ENCODE measurements around the gene FAM170B.

Gene FAM170B

DNA sequence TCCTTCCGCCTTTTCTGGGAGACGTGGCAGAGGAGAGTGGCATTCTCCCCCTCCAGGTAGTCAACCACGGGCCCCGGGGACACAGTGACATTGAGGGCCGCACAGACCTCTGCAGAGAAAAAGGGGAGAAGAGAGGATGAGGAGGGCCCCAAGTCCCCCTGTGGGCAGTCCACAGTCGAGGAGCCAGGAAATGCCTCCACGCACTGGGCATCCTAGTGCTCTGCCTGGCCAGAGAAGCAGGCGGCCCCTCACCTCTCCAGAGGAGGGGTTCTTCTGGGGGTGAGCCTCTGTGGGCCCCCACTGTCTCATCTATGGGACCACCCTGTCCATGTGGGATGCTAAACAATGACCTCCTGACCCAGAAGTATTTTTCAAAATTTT, 25.9 kb downstream of the FAM170B start:
- Histone ChIP-seq H3K4me3 (ENCODE audit: low read depth in 1 of 5, low read length in 5 of 5) (no peak overlapping the region), H3K4me1 (ENCODE audit: control insufficient read depth in 5 of 5, insufficient read depth in 5 of 5, low read length in 5 of 5) (peaks cover 12 to 56% (median 53%) of the 10 kb centered on the region in 5 donors), H3K27ac (ENCODE audit: low read depth, low read length) (no peak overlapping the region), H3K36me3 (ENCODE audit: control insufficient read depth in 5 of 5, insufficient read depth in 5 of 5, low read length in 5 of 5) (peaks cover 0 to 9% (median 3%) of the 10 kb centered on the region in 5 donors), H3K27me3 (ENCODE audit: control insufficient read depth in 5 of 5, insufficient read depth in 4 of 5, low read length in 5 of 5) (no peaks in the 10 kb centered on the region), H3K9ac (ENCODE audit: low read length in 5 of 5) (no peak overlapping the region), H3K9me3 (ENCODE audit: control insufficient read depth in 5 of 5, low read length in 5 of 5) (no peaks in the 10 kb centered on the region)

DNA sequence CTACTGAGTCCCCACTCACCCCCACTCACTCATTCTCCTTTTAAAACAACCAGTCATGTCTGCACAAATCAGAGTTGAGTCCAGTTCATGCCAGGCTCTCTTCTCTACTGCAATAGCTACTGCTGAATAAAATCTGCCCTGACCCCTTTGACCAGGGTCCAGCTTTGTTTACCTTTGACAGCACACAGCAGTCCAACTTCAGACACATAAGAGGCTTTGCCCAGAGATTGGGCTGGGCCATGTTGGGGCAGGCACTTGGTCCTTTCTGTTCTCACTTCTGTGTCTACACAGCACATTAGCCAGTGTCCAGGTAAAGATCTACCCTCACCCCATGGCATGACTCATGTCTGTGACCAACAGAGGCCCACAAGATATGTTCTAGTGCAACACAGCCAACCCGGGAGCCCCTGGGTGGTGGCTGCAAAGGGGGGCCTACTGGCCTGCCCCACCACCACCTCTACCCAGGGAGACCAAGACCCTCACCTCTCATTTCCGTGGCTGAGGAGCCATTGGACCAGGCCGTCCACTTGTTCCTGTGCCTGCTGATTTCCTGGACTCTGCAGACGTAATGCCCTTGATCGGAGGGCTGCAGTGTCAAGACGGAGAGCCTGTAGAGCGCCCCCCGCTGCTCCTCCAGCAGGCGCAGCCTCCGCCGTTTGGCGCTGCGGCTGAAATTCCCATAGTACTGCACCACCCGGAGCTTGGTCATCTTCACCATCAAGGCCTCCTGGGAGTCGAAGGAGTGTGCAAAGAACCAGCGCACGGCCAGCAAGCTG, 26.5 kb downstream of the FAM170B start:
- no peak overlapping the region for H3K4me3 ChIP-seq (ENCODE audit: low read depth in 1 of 5, low read length in 5 of 5)
- peaks cover 12 to 52% (median 48%) of the 10 kb centered on the region in 5 donors for H3K4me1 ChIP-seq (ENCODE audit: control insufficient read depth in 5 of 5, insufficient read depth in 5 of 5, low read length in 5 of 5)
- H3K9ac ChIP-seq (ENCODE audit: low read length in 5 of 5) = no peak overlapping the region
- no peak overlapping the region for H3K27ac ChIP-seq (ENCODE audit: low read depth, low read length)
- H3K9me3 ChIP-seq (ENCODE audit: control insufficient read depth in 5 of 5, low read length in 5 of 5) = no peaks in the 10 kb centered on the region
- no peaks in the 10 kb centered on the region for H3K27me3 ChIP-seq (ENCODE audit: control insufficient read depth in 5 of 5, insufficient read depth in 4 of 5, low read length in 5 of 5)
- peaks cover 0 to 9% (median 3%) of the 10 kb centered on the region in 5 donors for H3K36me3 ChIP-seq (ENCODE audit: control insufficient read depth in 5 of 5, insufficient read depth in 5 of 5, low read length in 5 of 5)

DNA sequence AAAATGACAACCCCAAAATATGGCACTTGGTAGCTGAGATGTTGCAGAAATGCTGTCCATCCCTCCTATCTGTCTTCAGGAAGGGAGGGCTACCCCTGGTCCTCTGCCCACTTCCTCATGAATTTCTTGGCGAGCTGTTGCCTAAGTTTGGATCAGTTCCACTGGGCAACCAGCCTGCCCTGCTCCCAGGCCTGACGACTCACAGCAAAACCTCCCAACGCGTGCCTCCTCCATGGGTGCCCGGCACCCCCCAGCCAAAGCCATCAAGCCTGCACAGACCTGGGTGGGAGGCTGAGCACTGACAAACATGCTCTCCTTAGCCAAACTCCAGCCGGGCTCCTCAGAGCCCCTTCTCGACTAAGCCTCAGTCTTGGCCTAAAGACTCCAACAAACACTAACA, 27.4 kb downstream of the FAM170B start:
- Histone ChIP-seq H3K36me3 (ENCODE audit: control insufficient read depth in 5 of 5, insufficient read depth in 5 of 5, low read length in 5 of 5) (peaks cover 0 to 9% (median 3%) of the 10 kb centered on the region in 5 donors), H3K27me3 (ENCODE audit: control insufficient read depth in 5 of 5, insufficient read depth in 4 of 5, low read length in 5 of 5) (no peaks in the 10 kb centered on the region), H3K27ac (ENCODE audit: low read depth, low read length) (no peak overlapping the region), H3K9me3 (ENCODE audit: control insufficient read depth in 5 of 5, low read length in 5 of 5) (no peaks in the 10 kb centered on the region), H3K9ac (ENCODE audit: low read length in 5 of 5) (no peak overlapping the region), H3K4me1 (ENCODE audit: control insufficient read depth in 5 of 5, insufficient read depth in 5 of 5, low read length in 5 of 5) (peaks cover 12 to 48% (median 41%) of the 10 kb centered on the region in 5 donors), H3K4me3 (ENCODE audit: low read depth in 1 of 5, low read length in 5 of 5) (no peak overlapping the region)

DNA sequence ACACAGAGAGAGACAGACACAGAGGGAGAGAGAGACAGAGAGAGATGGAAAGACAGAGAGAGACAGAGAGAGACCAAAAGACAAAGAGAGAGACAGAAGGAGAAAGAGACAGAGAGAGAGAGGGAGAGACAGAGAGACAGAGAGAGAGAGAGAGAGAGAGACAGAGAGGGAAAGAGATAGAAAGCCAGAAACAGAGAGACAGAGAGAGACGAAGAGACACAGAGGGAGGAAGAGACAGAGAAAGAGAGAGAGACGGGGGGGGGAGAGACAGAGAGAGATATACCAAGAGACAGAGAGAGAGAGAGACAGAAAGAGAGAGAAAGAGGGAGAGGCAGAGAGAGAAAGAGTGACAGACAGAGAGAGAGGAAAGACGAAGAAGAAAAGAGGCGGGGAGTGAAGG, 28.7 kb downstream of the FAM170B start:
- peaks cover 0 to 9% (median 3%) of the 10 kb centered on the region in 5 donors for H3K36me3 ChIP-seq (ENCODE audit: control insufficient read depth in 5 of 5, insufficient read depth in 5 of 5, low read length in 5 of 5)
- H3K4me1 ChIP-seq (ENCODE audit: control insufficient read depth in 5 of 5, insufficient read depth in 5 of 5, low read length in 5 of 5) = peaks cover 7 to 38% (median 28%) of the 10 kb centered on the region in 5 donors
- H3K27me3 ChIP-seq (ENCODE audit: control insufficient read depth in 5 of 5, insufficient read depth in 4 of 5, low read length in 5 of 5) = no peaks in the 10 kb centered on the region
- H3K9ac ChIP-seq (ENCODE audit: low read length in 5 of 5) = no peak overlapping the region
- H3K4me3 ChIP-seq (ENCODE audit: low read depth in 1 of 5, low read length in 5 of 5) = no peak overlapping the region
- no peaks in the 10 kb centered on the region for H3K9me3 ChIP-seq (ENCODE audit: control insufficient read depth in 5 of 5, low read length in 5 of 5)
- H3K27ac ChIP-seq (ENCODE audit: low read depth, low read length) = no peak overlapping the region

DNA sequence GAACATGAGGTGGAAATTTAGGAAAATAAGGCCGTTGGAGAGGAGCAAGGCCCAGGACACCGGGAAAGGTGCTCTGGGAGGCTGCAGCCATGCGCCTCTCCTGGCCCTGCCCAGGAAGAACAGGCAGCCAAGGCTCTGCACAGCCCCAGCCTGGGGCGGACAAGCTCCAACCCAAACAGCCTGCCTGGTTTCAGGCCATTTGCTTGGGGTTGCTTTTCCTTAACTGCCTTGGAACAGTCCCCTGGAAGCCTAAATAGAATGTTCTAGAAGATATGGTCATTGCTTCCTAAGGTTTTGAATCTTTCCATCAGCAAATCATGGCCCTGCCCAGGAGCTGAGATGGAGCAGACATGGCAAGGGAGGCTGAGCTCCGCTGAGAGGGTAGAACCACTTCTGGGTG, 29.5 kb downstream of the FAM170B start:
- peaks cover 0 to 9% (median 3%) of the 10 kb centered on the region in 5 donors for H3K36me3 ChIP-seq (ENCODE audit: control insufficient read depth in 5 of 5, insufficient read depth in 5 of 5, low read length in 5 of 5)
- H3K27ac ChIP-seq (ENCODE audit: low read depth, low read length) = no peak overlapping the region
- H3K9me3 ChIP-seq (ENCODE audit: control insufficient read depth in 5 of 5, low read length in 5 of 5) = no peaks in the 10 kb centered on the region
- H3K4me1 ChIP-seq (ENCODE audit: control insufficient read depth in 5 of 5, insufficient read depth in 5 of 5, low read length in 5 of 5) = peaks cover 5 to 38% (median 29%) of the 10 kb centered on the region in 5 donors
- H3K4me3 ChIP-seq (ENCODE audit: low read depth in 1 of 5, low read length in 5 of 5) = no peak overlapping the region
- H3K27me3 ChIP-seq (ENCODE audit: control insufficient read depth in 5 of 5, insufficient read depth in 4 of 5, low read length in 5 of 5) = no peaks in the 10 kb centered on the region
- no peak overlapping the region for H3K9ac ChIP-seq (ENCODE audit: low read length in 5 of 5)

DNA sequence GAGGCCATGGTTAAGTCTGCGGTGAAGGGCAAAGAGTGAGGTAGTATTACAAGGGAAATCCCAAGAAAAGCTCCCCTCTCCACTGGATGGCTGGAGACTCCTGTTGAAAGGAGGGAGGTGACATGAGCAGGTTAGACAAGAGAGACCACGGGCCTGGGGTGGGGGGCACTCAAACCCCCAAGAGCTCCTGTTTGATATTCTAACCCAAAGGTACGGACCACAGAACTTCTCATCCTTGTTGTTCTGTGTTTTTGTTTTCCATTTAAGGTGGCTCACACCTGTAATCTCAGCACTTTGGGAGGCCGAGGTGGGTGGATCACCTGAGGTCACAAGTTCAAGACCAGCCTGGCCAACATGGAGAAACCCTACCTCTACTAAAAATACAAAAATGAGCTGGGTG, 30.1 kb downstream of the FAM170B start:
- Histone ChIP-seq H3K27me3 (ENCODE audit: control insufficient read depth in 5 of 5, insufficient read depth in 4 of 5, low read length in 5 of 5) (no peaks in the 10 kb centered on the region), H3K4me3 (ENCODE audit: low read depth in 1 of 5, low read length in 5 of 5) (no peak overlapping the region), H3K4me1 (ENCODE audit: control insufficient read depth in 5 of 5, insufficient read depth in 5 of 5, low read length in 5 of 5) (peaks cover 5 to 38% (median 29%) of the 10 kb centered on the region in 5 donors), H3K27ac (ENCODE audit: low read depth, low read length) (no peak overlapping the region), H3K36me3 (ENCODE audit: control insufficient read depth in 5 of 5, insufficient read depth in 5 of 5, low read length in 5 of 5) (peaks cover 0 to 10% (median 3%) of the 10 kb centered on the region in 5 donors), H3K9ac (ENCODE audit: low read length in 5 of 5) (no peak overlapping the region), H3K9me3 (ENCODE audit: control insufficient read depth in 5 of 5, low read length in 5 of 5) (no peaks in the 10 kb centered on the region)

DNA sequence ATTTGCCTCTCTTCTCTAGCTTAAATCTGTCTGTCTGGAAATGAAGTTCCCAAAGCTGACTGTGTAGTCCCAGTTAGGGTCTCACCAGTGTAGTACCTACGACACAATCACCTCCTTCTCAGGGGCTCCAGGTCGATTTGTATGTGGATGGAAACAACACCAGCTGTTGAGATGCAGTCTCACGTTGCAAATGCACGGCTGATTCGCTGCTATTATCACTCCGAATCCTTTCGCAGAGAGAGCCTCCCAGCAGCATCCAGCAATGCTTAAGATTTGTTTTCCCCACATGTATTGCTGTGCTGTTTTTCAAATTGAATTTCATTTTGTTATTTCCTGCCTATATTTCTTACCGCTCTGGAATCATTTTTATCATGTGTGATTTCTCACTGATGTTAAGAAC, 34.8 kb downstream of the FAM170B start:
- Histone ChIP-seq H3K27me3 (ENCODE audit: control insufficient read depth in 5 of 5, insufficient read depth in 4 of 5, low read length in 5 of 5) (no peaks in the 10 kb centered on the region), H3K9ac (ENCODE audit: low read length in 5 of 5) (no peak overlapping the region), H3K27ac (ENCODE audit: low read depth, low read length) (no peak overlapping the region), H3K4me3 (ENCODE audit: low read depth in 1 of 5, low read length in 5 of 5) (no peak overlapping the region), H3K9me3 (ENCODE audit: control insufficient read depth in 5 of 5, low read length in 5 of 5) (peaks cover 0 to 5% (median 0%) of the 10 kb centered on the region in 5 donors), H3K36me3 (ENCODE audit: control insufficient read depth in 5 of 5, insufficient read depth in 5 of 5, low read length in 5 of 5) (peaks cover 0 to 6% (median 0%) of the 10 kb centered on the region in 5 donors), H3K4me1 (ENCODE audit: control insufficient read depth in 5 of 5, insufficient read depth in 5 of 5, low read length in 5 of 5) (peaks cover 7 to 31% (median 26%) of the 10 kb centered on the region in 5 donors)

DNA sequence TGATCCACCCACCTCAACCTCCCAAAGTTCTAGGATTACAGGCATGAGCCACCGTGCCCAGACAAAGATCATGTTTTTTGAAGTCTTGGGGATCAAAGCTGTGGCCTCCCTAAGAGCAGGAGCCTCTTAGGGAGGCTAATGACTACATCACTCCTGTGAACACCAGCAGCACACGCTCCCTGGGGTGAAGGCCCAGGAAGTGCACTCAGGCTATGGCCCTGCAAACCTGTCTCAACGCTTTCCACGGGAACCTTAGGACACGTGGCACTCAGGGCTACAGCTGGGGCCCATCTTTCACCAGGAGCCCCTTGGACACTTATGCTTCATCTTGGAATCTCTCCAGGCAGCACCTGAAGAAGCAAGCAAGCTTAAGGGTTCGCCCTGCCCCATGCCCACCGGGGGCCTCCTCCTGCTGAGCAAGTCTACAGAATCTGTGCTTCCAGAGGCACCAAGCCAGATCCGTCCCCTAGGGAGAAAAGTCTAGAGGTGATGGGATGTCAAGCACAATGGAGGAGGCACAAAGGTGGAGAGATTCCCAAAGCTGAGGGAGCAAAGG, 36.9 kb downstream of the FAM170B start:
- Histone ChIP-seq H3K9me3 (ENCODE audit: control insufficient read depth in 5 of 5, low read length in 5 of 5) (peaks cover 0 to 5% (median 0%) of the 10 kb centered on the region in 5 donors), H3K36me3 (ENCODE audit: control insufficient read depth in 5 of 5, insufficient read depth in 5 of 5, low read length in 5 of 5) (peaks cover 0 to 4% (median 0%) of the 10 kb centered on the region in 5 donors), H3K9ac (ENCODE audit: low read length in 5 of 5) (no peak overlapping the region), H3K27ac (ENCODE audit: low read depth, low read length) (no peak overlapping the region), H3K4me1 (ENCODE audit: control insufficient read depth in 5 of 5, insufficient read depth in 5 of 5, low read length in 5 of 5) (peaks cover 7 to 33% (median 26%) of the 10 kb centered on the region in 5 donors), H3K4me3 (ENCODE audit: low read depth in 1 of 5, low read length in 5 of 5) (no peak overlapping the region), H3K27me3 (ENCODE audit: control insufficient read depth in 5 of 5, insufficient read depth in 4 of 5, low read length in 5 of 5) (no peaks in the 10 kb centered on the region)

DNA sequence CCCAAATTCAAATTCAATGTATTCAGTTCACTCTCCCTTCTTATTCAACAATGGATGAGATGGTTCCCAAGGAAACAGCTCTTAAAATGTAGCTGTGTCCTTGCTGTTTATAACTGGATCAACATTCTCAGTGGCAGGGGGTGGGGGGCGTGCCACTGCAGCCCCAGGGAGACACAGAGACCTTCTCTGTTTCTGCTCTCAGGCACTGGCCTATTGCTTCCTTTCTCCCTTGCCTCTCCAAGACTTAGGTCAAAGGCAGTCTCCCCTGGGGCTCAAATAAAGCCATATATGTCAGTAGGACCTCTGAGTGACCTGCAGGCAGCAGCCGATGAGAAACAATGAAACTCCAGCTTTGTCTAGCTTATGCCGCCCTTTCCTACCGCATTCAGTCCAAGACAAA, 39.2 kb downstream of the FAM170B start:
- Histone ChIP-seq H3K4me1 (ENCODE audit: control insufficient read depth in 5 of 5, insufficient read depth in 5 of 5, low read length in 5 of 5) (peaks cover 11 to 40% (median 33%) of the 10 kb centered on the region in 5 donors), H3K9ac (ENCODE audit: low read length in 5 of 5) (no peak overlapping the region), H3K4me3 (ENCODE audit: low read depth in 1 of 5, low read length in 5 of 5) (peak overlapping the region in 1 of 5 donors; percentile 18), H3K36me3 (ENCODE audit: control insufficient read depth in 5 of 5, insufficient read depth in 5 of 5, low read length in 5 of 5) (peaks cover 0 to 4% (median 0%) of the 10 kb centered on the region in 5 donors), H3K27ac (ENCODE audit: low read depth, low read length) (no peak overlapping the region), H3K27me3 (ENCODE audit: control insufficient read depth in 5 of 5, insufficient read depth in 4 of 5, low read length in 5 of 5) (no peaks in the 10 kb centered on the region), H3K9me3 (ENCODE audit: control insufficient read depth in 5 of 5, low read length in 5 of 5) (peaks cover 0 to 5% (median 0%) of the 10 kb centered on the region in 5 donors)

DNA sequence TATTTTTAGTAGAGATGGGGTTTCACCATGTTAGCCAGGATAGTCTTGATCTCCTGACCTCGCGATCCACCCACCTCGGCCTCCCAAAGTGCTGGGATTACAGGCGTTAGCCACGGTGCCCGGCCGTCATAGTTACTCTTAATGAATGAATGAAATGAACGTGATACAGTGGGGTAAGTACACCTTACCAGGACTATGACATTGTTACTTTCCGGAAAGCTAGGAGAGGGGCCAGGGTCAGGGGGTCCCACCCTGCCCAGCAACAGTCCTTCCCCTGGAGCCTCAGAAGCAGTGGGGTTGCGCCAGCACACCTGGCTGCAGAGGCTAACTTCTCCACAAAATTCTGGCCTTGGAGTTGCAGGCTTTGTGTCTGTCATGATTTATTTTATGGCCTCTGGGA, 39.9 kb downstream of the FAM170B start:
- Histone ChIP-seq H3K4me1 (ENCODE audit: control insufficient read depth in 5 of 5, insufficient read depth in 5 of 5, low read length in 5 of 5) (peaks cover 11 to 41% (median 36%) of the 10 kb centered on the region in 5 donors), H3K9me3 (ENCODE audit: control insufficient read depth in 5 of 5, low read length in 5 of 5) (peaks cover 0 to 5% (median 0%) of the 10 kb centered on the region in 5 donors), H3K9ac (ENCODE audit: low read length in 5 of 5) (no peak overlapping the region), H3K27me3 (ENCODE audit: control insufficient read depth in 5 of 5, insufficient read depth in 4 of 5, low read length in 5 of 5) (no peaks in the 10 kb centered on the region), H3K4me3 (ENCODE audit: low read depth in 1 of 5, low read length in 5 of 5) (no peak overlapping the region), H3K36me3 (ENCODE audit: control insufficient read depth in 5 of 5, insufficient read depth in 5 of 5, low read length in 5 of 5) (peaks cover 0 to 4% (median 0%) of the 10 kb centered on the region in 5 donors), H3K27ac (ENCODE audit: low read depth, low read length) (no peak overlapping the region)

All from subcutaneous abdominal adipose tissue (tissue), 5 donors.